Effector memory CD8-positive, alpha-beta T cell (primary cell): ENCODE measurements around the gene NPM3.
"Not testable (repeated sequence)": the region's sequence is repeated elsewhere in the genome, so short reads cannot be mapped to it uniquely, and the experiment has no call there.

Source experiments
- ATAC-seq: fragments of 150-1000 bp; cut with Tn5 transposase; replicated peaks from 2 replicates; pipeline ENCODE4 v1.10.0; 2021; ENCODE audit warnings: mild to moderate bottlenecking, moderate library complexity
- DNase-seq, 3 experiments: peaks; one replicate each; pipeline ENCODE4 v3.0.0; 2021
- H3K27ac Mint-ChIP-seq, 2 donors: one replicate each; pipeline ENCODE4 v1.8.0; 2022; ENCODE audit warnings: mild to moderate bottlenecking in 2 of 2, mixed read lengths in 2 of 2, moderate library complexity in 2 of 2
- H3K27me3 Mint-ChIP-seq, 2 donors: one replicate each; pipeline ENCODE4 v1.8.0; 2022; ENCODE audit warnings: mixed read lengths in 2 of 2
- H3K36me3 Mint-ChIP-seq: one replicate; pipeline ENCODE4 v1.8.0; 2022; ENCODE audit warnings: mild to moderate bottlenecking, moderate library complexity, mixed read lengths; ENCODE audit not compliant: insufficient read depth
- H3K4me1 Mint-ChIP-seq, 2 donors: one replicate each; pipeline ENCODE4 v1.8.0; 2022; ENCODE audit warnings: low read depth in 2 of 2, mixed read lengths in 2 of 2
- H3K4me3 Mint-ChIP-seq, 2 donors: one replicate each; pipeline ENCODE4 v1.8.0; 2022; ENCODE audit warnings: mild to moderate bottlenecking in 2 of 2, mixed read lengths in 2 of 2, moderate library complexity in 2 of 2
- H3K9me3 Mint-ChIP-seq, 2 donors: one replicate each; pipeline ENCODE4 v1.8.0; 2022; ENCODE audit warnings: mixed read lengths in 2 of 2

The NPM3 gene

DNA sequence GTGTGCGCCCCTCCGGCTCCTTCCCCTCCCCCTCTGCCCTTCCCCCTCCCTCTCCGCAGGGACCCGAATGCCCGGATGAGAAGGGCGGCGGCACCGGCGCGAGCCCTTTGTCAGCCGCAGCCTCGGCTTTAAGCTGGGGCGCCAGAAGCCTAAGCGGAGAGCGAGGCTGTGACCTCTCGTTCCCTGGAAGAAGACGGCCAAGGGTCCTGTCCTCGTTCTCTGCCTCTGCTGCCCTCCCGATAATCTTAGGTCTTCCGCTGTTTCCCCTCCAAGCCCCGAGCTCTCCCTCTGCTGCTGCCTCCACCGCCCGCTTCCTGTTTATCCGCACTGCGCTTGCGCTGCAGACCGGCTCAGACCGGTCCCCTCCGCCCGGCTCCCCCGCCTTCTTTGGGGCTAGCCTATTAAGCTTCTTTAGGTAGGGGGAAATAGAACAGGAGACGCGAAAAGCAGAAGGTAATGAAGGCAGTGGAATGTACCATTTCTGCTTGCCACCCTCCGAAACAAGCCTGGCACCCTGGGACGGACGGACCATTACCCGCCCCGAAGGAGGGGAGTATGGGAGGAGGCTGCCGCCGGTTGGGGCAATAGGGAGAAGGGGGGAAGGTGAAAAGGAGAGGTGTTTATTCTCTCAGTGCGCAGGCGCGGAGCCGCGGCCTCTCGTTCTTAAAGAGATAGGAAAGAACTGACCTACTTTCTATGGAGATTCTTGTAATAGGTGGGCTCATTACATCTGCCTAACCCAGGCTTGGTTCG, 35.0 kb upstream of the NPM3 start, which contains the start of gene OGA:
Gene OGA, minus strand, starts transcription at position 326 of the 753 bp plus-strand sequence. CDS start 422 bp downstream, outside the sequence.
- peak; percentile 95 to 97 (median 96) for DNase-seq
- Mint-ChIP-seq H3K27ac (peak within 1 kb of the TSS; percentile 95 to 98), H3K4me1 (peaks cover 30 to 46% of the 10 kb centered on the region in 2 donors), H3K27me3 (no peaks in the 10 kb centered on the region), H3K4me3 (peak within 1 kb of the TSS; percentile 88 to 98), H3K9me3 (no peaks in the 10 kb centered on the region), H3K36me3 (peaks cover 34% of the 10 kb centered on the region)
- ATAC-seq, result peak; percentile 90

- no peaks in the 10 kb centered on the region for H3K9me3 Mint-ChIP-seq
- peaks cover 35 to 54% of the 10 kb centered on the region in 2 donors for H3K4me1 Mint-ChIP-seq
- H3K36me3 Mint-ChIP-seq, result peaks cover 42% of the 10 kb centered on the region
- no peaks in the 10 kb centered on the region for H3K27me3 Mint-ChIP-seq
- peak overlapping the region; percentile 88 to 98 for H3K4me3 Mint-ChIP-seq
- peak overlapping the region; percentile 95 to 98 for H3K27ac Mint-ChIP-seq
- ATAC-seq, result peak; percentile 11
- DNase-seq, result peak in 2 of 3 experiments; percentile 37 to 45
These were observed 34.3 kb upstream of the NPM3 start for GRCh38 chr10:101817337-101818118.

GRCh38 chr10:101816913-101817336, 33.7 kb upstream of the NPM3 start:
- H3K4me1 Mint-ChIP-seq, result peaks cover 35 to 58% of the 10 kb centered on the region in 2 donors
- H3K27me3 Mint-ChIP-seq, result no peaks in the 10 kb centered on the region
- H3K27ac Mint-ChIP-seq, result peak overlapping the region; percentile 95 to 98
- ATAC-seq (no peak), DNase-seq (no peak)
- no peaks in the 10 kb centered on the region for H3K9me3 Mint-ChIP-seq
- peak overlapping the region; percentile 88 to 98 for H3K4me3 Mint-ChIP-seq
- peaks cover 48% of the 10 kb centered on the region for H3K36me3 Mint-ChIP-seq

DNA sequence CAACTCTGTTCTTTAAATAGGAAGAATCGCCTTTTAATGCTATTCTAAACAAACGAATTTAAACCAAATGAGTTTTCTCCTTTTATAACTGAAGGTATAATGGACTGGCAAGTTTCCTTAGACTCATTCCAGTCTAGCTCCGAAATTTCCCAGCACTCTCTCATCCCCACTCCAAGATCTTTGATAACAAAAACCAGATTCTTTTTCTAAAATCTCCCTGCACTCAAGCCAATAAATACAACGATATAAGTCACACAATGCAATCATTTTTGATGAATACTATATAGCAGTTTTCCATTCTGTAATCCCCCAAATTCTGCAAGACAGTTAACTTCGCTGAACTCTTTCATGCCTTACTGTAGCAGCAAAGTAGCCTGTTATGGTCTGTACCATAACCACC, 33.1 kb upstream of the NPM3 start:
- ATAC-seq (no peak), DNase-seq (no peak)
- no peaks in the 10 kb centered on the region for H3K9me3 Mint-ChIP-seq
- peaks cover 53% of the 10 kb centered on the region for H3K36me3 Mint-ChIP-seq
- H3K27me3 Mint-ChIP-seq, result no peaks in the 10 kb centered on the region
- peak overlapping the region; percentile 88 to 98 for H3K4me3 Mint-ChIP-seq
- H3K4me1 Mint-ChIP-seq, result peaks cover 35 to 56% of the 10 kb centered on the region in 2 donors
- peak overlapping the region; percentile 95 to 98 for H3K27ac Mint-ChIP-seq

DNA sequence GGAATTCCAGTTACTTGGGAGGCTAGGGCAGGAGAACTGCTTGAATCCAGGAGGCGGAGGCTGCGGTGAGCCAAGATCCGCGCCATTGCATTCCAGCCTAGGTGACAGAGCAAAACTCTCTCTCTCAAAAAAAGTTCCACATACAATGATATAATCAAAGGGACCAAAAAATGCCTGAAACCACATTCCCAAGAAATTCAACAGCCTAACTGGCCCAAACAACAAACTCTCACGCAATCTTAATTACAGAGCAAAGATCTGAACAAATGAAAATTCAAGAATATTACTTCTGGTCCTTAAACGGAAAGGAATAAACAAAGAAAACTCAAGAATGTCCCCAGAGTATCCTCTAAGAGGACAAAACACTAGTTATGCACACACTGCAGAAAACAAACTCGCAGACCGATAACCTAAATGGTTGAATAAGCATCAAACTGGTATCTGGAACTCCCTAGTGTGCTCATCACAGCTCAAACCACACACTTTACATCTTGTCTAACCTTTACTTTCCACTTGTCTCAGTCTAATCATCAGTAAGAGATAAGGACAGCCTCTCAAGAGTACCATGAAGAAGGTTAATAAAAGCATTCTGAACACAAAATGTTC, 31.3 kb upstream of the NPM3 start:
- no peak for ATAC-seq
- Mint-ChIP-seq H3K9me3 (no peaks in the 10 kb centered on the region), H3K36me3 (peaks cover 71% of the 10 kb centered on the region), H3K27ac (peak overlapping the region; percentile 95 to 98), H3K27me3 (no peaks in the 10 kb centered on the region), H3K4me1 (peaks cover 35 to 58% of the 10 kb centered on the region in 2 donors), H3K4me3 (peak overlapping the region; percentile 88 to 98)
- DNase-seq, result no peak

- peak overlapping the region; percentile 8 to 56 for H3K27ac Mint-ChIP-seq
- H3K4me3 Mint-ChIP-seq, result peak overlapping the region; percentile 14 to 98
- peaks cover 26 to 52% of the 10 kb centered on the region in 2 donors for H3K4me1 Mint-ChIP-seq
- H3K9me3 Mint-ChIP-seq, result no peaks in the 10 kb centered on the region
- H3K36me3 Mint-ChIP-seq, result peaks cover 78% of the 10 kb centered on the region
- no peaks in the 10 kb centered on the region for H3K27me3 Mint-ChIP-seq
- ATAC-seq, result no peak
- no peak for DNase-seq
These were observed 29.4 kb upstream of the NPM3 start for GRCh38 chr10:101812606-101813005.

GRCh38 chr10:101807158-101807557, 23.9 kb upstream of the NPM3 start:
- Mint-ChIP-seq H3K27ac (peak overlapping the region in 1 of 2 donors; percentile 45), H3K9me3 (no peaks in the 10 kb centered on the region), H3K4me1 (peaks cover 7 to 18% of the 10 kb centered on the region in 2 donors), H3K36me3 (peaks cover 100% of the 10 kb centered on the region), H3K27me3 (no peaks in the 10 kb centered on the region), H3K4me3 (no peak overlapping the region)
- no peak for DNase-seq
- ATAC-seq, result no peak

DNA sequence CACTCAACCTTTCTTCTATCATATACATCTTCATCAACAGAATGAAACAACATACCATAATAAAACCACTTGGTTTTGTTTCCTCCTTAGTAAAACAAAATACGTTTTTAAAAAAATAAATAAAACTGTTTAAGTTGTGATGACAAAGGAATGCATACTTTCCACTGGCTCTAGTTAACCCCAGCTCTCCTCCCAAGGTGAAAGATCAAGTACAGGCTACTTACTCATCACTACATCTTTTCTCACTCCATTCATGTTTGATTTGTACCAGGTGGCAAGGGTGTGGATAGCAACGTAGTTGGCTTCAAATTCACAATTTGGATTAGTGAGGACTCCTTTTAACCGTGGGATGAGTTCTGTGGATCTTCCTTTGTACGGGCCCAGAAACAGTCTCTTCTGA, 20.3 kb upstream of the NPM3 start:
- no peak for DNase-seq
- ATAC-seq, result no peak
- no peaks in the 10 kb centered on the region for H3K9me3 Mint-ChIP-seq
- H3K27ac Mint-ChIP-seq, result no peak overlapping the region
- no peaks in the 10 kb centered on the region for H3K27me3 Mint-ChIP-seq
- H3K4me3 Mint-ChIP-seq, result no peak overlapping the region
- H3K36me3 Mint-ChIP-seq, result peaks cover 100% of the 10 kb centered on the region
- H3K4me1 Mint-ChIP-seq, result peaks cover 16 to 35% of the 10 kb centered on the region in 2 donors

- no peaks in the 10 kb centered on the region for H3K27me3 Mint-ChIP-seq
- no peak for ATAC-seq
- no peak for DNase-seq
- no peak overlapping the region for H3K27ac Mint-ChIP-seq
- no peak overlapping the region for H3K4me3 Mint-ChIP-seq
- H3K4me1 Mint-ChIP-seq, result peaks cover 22 to 51% of the 10 kb centered on the region in 2 donors
- H3K9me3 Mint-ChIP-seq, result no peaks in the 10 kb centered on the region
- H3K36me3 Mint-ChIP-seq, result peaks cover 98% of the 10 kb centered on the region
These were observed 14.3 kb upstream of the NPM3 start for GRCh38 chr10:101797403-101798059.

DNA sequence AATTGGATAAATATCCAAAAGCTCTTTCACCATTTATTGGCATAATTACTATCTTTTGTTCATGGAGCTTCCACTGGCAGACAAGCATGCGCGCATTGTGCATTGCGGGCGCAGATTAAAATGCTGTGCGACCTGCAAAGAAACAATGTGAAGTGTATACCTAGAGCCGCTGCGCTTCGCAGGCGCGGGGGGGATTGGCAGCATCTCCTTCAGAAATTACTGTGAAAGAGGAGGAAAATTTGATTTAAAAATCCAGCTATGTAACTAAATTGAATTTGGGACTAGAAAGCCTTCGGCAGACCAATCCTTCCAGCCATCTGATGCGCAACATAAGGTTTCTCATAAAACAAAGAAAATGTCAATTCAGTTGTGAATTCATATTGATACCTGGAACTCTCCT, 10.3 kb upstream of the NPM3 start:
- no peak for ATAC-seq
- Mint-ChIP-seq H3K4me1 (peaks cover 10 to 25% of the 10 kb centered on the region in 2 donors), H3K4me3 (no peak overlapping the region), H3K36me3 (peaks cover 96% of the 10 kb centered on the region), H3K27me3 (no peaks in the 10 kb centered on the region), H3K27ac (no peak overlapping the region), H3K9me3 (no peaks in the 10 kb centered on the region)
- DNase-seq, result no peak

GRCh38 chr10:101789686-101790085, 6.4 kb upstream of the NPM3 start:
- no peaks in the 10 kb centered on the region for H3K27me3 Mint-ChIP-seq
- DNase-seq, result no peak
- no peak overlapping the region for H3K4me3 Mint-ChIP-seq
- H3K36me3 Mint-ChIP-seq, result peaks cover 97% of the 10 kb centered on the region
- H3K9me3 Mint-ChIP-seq, result no peaks in the 10 kb centered on the region
- H3K27ac Mint-ChIP-seq, result peak overlapping the region in 1 of 2 donors; percentile 38
- no peak for ATAC-seq
- H3K4me1 Mint-ChIP-seq, result peaks cover 2 to 22% of the 10 kb centered on the region in 2 donors

DNA sequence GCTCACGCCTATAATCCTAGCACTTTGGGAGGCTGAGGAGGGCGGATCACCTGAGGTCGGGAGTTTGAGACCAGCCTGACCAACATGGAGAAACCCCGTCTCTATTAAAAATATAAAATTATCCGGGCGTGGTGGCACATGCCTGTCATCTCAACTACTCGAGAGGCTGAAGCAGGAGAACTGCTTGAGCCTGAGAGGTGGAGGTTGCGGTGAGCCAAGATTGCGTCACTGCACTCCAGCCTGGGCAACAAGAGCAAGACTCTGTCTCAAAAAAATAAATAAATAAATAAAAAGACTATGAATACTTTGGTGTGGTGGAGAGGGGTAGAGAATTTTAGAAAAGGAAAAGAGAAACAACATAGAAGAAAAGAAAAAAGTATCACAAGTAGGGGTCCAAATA, 6.0 kb upstream of the NPM3 start:
- H3K27me3 Mint-ChIP-seq, H3K9me3 Mint-ChIP-seq, ATAC-seq, H3K4me3 Mint-ChIP-seq, H3K27ac Mint-ChIP-seq, DNase-seq: not testable (repeated sequence)
- Mint-ChIP-seq H3K36me3 (peaks cover 95% of the 10 kb centered on the region), H3K4me1 (peaks cover 2 to 27% of the 10 kb centered on the region in 2 donors)

DNA sequence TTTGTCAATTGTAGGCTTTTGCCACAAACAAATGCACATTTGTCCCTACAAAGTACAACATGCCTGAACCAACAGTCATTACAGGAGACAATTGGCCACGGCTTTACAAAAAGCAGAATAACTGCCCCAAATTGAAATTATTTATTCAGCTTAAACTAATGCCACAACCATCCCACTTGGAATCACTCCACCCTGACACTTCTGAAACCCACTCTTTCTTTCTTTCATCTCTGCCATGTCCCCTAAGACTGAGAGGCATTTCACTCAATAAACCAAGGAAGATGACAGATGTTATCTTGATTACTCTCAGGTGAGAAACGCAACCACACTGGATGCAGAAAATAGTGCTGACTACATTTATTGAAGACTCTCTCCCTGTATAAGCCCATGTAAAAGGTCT, 2.6 kb upstream of the NPM3 start:
- no peak overlapping the region for H3K4me3 Mint-ChIP-seq
- no peak overlapping the region for H3K27ac Mint-ChIP-seq
- DNase-seq (no peak), ATAC-seq (no peak)
- H3K9me3 Mint-ChIP-seq, result no peaks in the 10 kb centered on the region
- peaks cover 29 to 52% of the 10 kb centered on the region in 2 donors for H3K4me1 Mint-ChIP-seq
- no peaks in the 10 kb centered on the region for H3K27me3 Mint-ChIP-seq
- peaks cover 73% of the 10 kb centered on the region for H3K36me3 Mint-ChIP-seq
